IPS-NIHi7 (cell line): ENCODE data around the gene VPS37D.
"Not testable (repeated sequence)": the region's sequence is repeated elsewhere in the genome, so short reads cannot be mapped to it uniquely, and the experiment has no call there.

ENCODE experiments used
- DNase-seq: peaks from one replicate; pipeline ENCODE4 v3.0.0; 2012; ENCODE audit warnings: mixed read lengths; ENCODE audit errors: extremely low spot score

Gene VPS37D

GRCh38 chr7:73667344-73668102, at the start of gene VPS37D:
Gene VPS37D (plus strand): TSS chr7:73667831. CDS start chr7:73667959, 128 bp downstream.
- peak; percentile 97 for DNase-seq

GRCh38 chr7:73618538-73618937, 49.1 kb upstream of the VPS37D start:
- DNase-seq: no peak

- DNase-seq: not testable (repeated sequence)
Observed at GRCh38 chr7:73619394-73619793, 48.2 kb upstream of the VPS37D start.

GRCh38 chr7:73621168-73622063, 46.2 kb upstream of the VPS37D start:
- DNase-seq: no peak

GRCh38 chr7:73622527-73622908, 45.1 kb upstream of the VPS37D start:
- no peak for DNase-seq

- DNase-seq: peak; percentile 89
Observed at GRCh38 chr7:73622909-73623797, 44.5 kb upstream of the VPS37D start.

- peak; percentile 99 for DNase-seq
Observed at GRCh38 chr7:73623798-73624668, 43.6 kb upstream of the VPS37D start, which contains the start of gene MLXIPL. Gene MLXIPL (minus strand): TSS chr7:73624522. CDS start chr7:73624492, 30 bp downstream.

- DNase-seq: no peak
Observed at GRCh38 chr7:73624669-73625001, 43.0 kb upstream of the VPS37D start.

- no peak for DNase-seq
Observed at GRCh38 chr7:73625276-73625675, 42.4 kb upstream of the VPS37D start.

- peak; percentile 47 for DNase-seq
Observed at GRCh38 chr7:73626814-73627213, 40.8 kb upstream of the VPS37D start.

- no peak for DNase-seq
Observed at GRCh38 chr7:73628504-73628903, 39.1 kb upstream of the VPS37D start.

GRCh38 chr7:73631558-73631957, 36.1 kb upstream of the VPS37D start:
- DNase-seq: no peak

GRCh38 chr7:73633323-73633722, 34.3 kb upstream of the VPS37D start:
- no peak for DNase-seq

GRCh38 chr7:73633844-73634243, 33.8 kb upstream of the VPS37D start:
- DNase-seq: no peak

GRCh38 chr7:73635428-73636200, 32.0 kb upstream of the VPS37D start:
- no peak for DNase-seq

GRCh38 chr7:73638911-73639310, 28.7 kb upstream of the VPS37D start:
- DNase-seq: no peak

- DNase-seq: no peak
Observed at GRCh38 chr7:73642834-73643233, 24.8 kb upstream of the VPS37D start.

- no peak for DNase-seq
Observed at GRCh38 chr7:73644688-73645286, 22.8 kb upstream of the VPS37D start.

- DNase-seq: no peak
Observed at GRCh38 chr7:73645643-73646174, 21.9 kb upstream of the VPS37D start.
